GM21367 (cell line): ENCODE measurements around the gene TCERG1L.

Experiments
- ATAC-seq: cut with Tn5 transposase; IDR thresholded peaks from one replicate; pipeline ENCODE4 v1.9.1; 2021; ENCODE audit not compliant: unreplicated experiment

Gene TCERG1L

GRCh38 chr10:131315344-131315743, 3.8 kb upstream of the TCERG1L start:
- no peak for ATAC-seq

GRCh38 chr10:131314799-131315198, 3.3 kb upstream of the TCERG1L start:
- ATAC-seq = no peak

- no peak for ATAC-seq
These were observed 2.6 kb upstream of the TCERG1L start for GRCh38 chr10:131314148-131314547.

GRCh38 chr10:131313377-131313776, 1.9 kb upstream of the TCERG1L start:
- no peak for ATAC-seq

GRCh38 chr10:131312478-131312836, 936 bp upstream of the TCERG1L start:
- no peak for ATAC-seq

GRCh38 chr10:131311402-131311660, 190 bp downstream of the TCERG1L start:
- no peak for ATAC-seq

GRCh38 chr10:131310551-131311401, 745 bp downstream of the TCERG1L start:
- ATAC-seq = no peak

GRCh38 chr10:131310142-131310541, 1.4 kb downstream of the TCERG1L start:
- no peak for ATAC-seq

GRCh38 chr10:131300508-131300907, 11.0 kb downstream of the TCERG1L start:
- ATAC-seq = no peak

GRCh38 chr10:131290781-131291180, 20.7 kb downstream of the TCERG1L start:
- ATAC-seq = no peak

- no peak for ATAC-seq
These were observed 22.9 kb downstream of the TCERG1L start for GRCh38 chr10:131288648-131289047.

- no peak for ATAC-seq
These were observed 28.6 kb downstream of the TCERG1L start for GRCh38 chr10:131282961-131283360.

GRCh38 chr10:131280101-131280500, 31.4 kb downstream of the TCERG1L start:
- ATAC-seq = no peak

- ATAC-seq = no peak
These were observed 32.0 kb downstream of the TCERG1L start for GRCh38 chr10:131279516-131279915.

- no peak for ATAC-seq
These were observed 33.6 kb downstream of the TCERG1L start for GRCh38 chr10:131277969-131278368.

GRCh38 chr10:131277278-131277677, 34.2 kb downstream of the TCERG1L start:
- no peak for ATAC-seq

- ATAC-seq = no peak
These were observed 35.8 kb downstream of the TCERG1L start for GRCh38 chr10:131275691-131276090.

- no peak for ATAC-seq
These were observed 36.6 kb downstream of the TCERG1L start for GRCh38 chr10:131274883-131275282.

- no peak for ATAC-seq
These were observed 37.2 kb downstream of the TCERG1L start for GRCh38 chr10:131274133-131274880.

- ATAC-seq = no peak
These were observed 38.0 kb downstream of the TCERG1L start for GRCh38 chr10:131273476-131273875.

GRCh38 chr10:131272897-131273451, 38.5 kb downstream of the TCERG1L start:
- ATAC-seq = no peak

GRCh38 chr10:131271966-131272365, 39.6 kb downstream of the TCERG1L start:
- ATAC-seq = no peak
